DOHH2 (cell line): ENCODE measurements around the gene GMPS.

Experiments
- CTCF ChIP-seq: fragments of 200-600 bp; sonication (generic); IDR thresholded peaks from one replicate; pipeline ENCODE4 v1.5.1; 2014; ENCODE audit warnings: antibody characterized with exemption, mild to moderate bottlenecking, low read depth, low read length; ENCODE audit not compliant: poor library complexity, severe bottlenecking
- EZH2phosphoT487 ChIP-seq: fragments of 200-600 bp; sonication (generic); IDR thresholded peaks from 2 replicates; pipeline ENCODE4 v1.6.1; 2017; ENCODE audit warnings: borderline replicate concordance, mild to moderate bottlenecking, antibody characterized with exemption, low read length, moderate library complexity, mixed read lengths

GRCh38 chr3:155912090-155912489 lies 41.6 kb downstream of the GMPS start:
- no peak for TF ChIP-seq CTCF
- no peak for TF ChIP-seq EZH2phosphoT487
